Vagina (tissue), 2 donors: ENCODE results near the gene LZTFL1.
"Not testable (repeated sequence)": the region's sequence is repeated elsewhere in the genome, so short reads cannot be mapped to it uniquely, and the experiment has no call there.

Source experiments
- POLR2A ChIP-seq, 2 donors: fragments of 450-650 bp; IDR thresholded peaks; one replicate each; pipeline ENCODE4 v1.6.1; 2017; ENCODE audit warnings: antibody characterized with exemption in 2 of 2, mild to moderate bottlenecking in 2 of 2, moderate library complexity in 2 of 2
- TF ChIP-seq, protein P1 (sequence below), 3 experiments: fragments of 450-650 bp in 2 of 3; fragments of 200-600 bp in 1 of 3; sonication (generic) in 1 of 3; IDR thresholded peaks; one replicate each; pipeline ENCODE4 v1.5.1; 2017 to 2019; ENCODE audit warnings: antibody characterized with exemption in 3 of 3, mild to moderate bottlenecking in 2 of 3, moderate library complexity in 2 of 3

DNA sequence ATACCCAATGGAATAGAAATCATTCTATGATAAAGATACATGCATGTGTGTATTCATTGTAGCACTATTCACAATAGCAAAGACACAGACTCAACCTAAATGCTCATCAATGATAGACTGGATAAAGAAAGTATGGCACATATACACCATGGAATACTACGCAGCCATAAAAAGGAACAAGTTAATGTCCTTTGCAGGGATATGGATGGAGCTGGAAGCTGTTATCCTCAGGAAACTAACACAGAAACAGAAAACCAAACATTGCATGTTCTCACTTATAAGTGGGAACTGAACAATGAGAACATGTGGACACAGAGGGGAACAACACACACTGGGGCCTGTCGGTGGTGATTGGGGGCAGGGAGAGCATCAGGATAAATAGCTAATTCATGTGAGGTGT lies 15.1 kb upstream of the LZTFL1 start:
- not testable (repeated sequence) for TF ChIP-seq POLR2A (IDR thresholded peaks at IDR 0.05)
- TF ChIP-seq, protein P1, sequence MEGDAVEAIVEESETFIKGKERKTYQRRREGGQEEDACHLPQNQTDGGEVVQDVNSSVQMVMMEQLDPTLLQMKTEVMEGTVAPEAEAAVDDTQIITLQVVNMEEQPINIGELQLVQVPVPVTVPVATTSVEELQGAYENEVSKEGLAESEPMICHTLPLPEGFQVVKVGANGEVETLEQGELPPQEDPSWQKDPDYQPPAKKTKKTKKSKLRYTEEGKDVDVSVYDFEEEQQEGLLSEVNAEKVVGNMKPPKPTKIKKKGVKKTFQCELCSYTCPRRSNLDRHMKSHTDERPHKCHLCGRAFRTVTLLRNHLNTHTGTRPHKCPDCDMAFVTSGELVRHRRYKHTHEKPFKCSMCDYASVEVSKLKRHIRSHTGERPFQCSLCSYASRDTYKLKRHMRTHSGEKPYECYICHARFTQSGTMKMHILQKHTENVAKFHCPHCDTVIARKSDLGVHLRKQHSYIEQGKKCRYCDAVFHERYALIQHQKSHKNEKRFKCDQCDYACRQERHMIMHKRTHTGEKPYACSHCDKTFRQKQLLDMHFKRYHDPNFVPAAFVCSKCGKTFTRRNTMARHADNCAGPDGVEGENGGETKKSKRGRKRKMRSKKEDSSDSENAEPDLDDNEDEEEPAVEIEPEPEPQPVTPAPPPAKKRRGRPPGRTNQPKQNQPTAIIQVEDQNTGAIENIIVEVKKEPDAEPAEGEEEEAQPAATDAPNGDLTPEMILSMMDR (IDR thresholded peaks at IDR 0.05) = not testable (repeated sequence)
